ENCODE data around the gene EIF2AK3.

The EIF2AK3 gene

DNA sequence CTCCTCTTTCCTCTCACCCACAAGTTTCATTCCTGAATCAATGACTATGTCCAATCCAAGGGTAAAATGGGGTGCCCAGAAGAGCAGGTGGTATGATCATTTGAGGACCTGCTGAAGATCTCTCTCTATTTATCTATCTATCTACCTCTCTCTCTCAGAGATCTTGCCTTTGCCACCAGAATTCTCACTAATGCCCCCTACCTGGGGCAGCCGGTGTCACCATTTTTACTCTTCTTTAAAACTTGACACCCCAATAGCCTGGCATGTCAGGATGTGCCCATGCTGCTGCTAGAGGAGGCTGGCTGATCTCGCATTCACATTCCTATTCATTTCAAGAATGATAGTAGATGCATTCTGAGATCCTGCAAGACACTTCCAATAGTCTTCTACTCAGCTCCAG, 40.0 kb upstream of the EIF2AK3 start:
- no peaks in the 10 kb centered on the region for H3K36me3 ChIP-seq

DNA sequence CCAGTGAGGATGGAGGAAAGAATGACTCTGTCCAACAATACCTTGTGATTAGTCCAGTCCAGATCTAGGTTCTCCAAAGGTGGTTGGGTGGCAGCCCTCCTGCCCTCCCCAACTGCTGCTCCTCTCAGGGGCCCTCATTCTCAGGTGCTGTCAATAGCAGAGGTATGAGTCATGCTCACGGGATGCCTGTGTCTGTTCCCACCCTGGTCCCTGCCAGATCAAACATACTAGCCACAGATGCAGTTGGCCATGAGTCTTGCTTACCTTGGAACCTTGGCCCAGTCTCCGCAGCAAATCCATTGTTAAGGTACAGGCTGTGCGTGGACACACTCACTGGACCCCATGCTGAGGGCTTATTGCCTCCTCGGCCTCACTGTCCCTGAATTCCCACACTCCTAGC, 39.3 kb upstream of the EIF2AK3 start:
- Histone ChIP-seq H3K4me1 (ENCODE audit: control insufficient read depth in 1 of 2, insufficient read depth in 1 of 2, low read depth in 1 of 2, low read length in 1 of 2) (no peaks in the 10 kb centered on the region), H3K27me3 (no peaks in the 10 kb centered on the region), H3K4me3 (ENCODE audit: low read depth in 1 of 2, low read length in 1 of 2) (no peak overlapping the region), H3K27ac (no peak overlapping the region), H3K36me3 (no peaks in the 10 kb centered on the region), H3K9me3 (no peaks in the 10 kb centered on the region)
- TF ChIP-seq, protein P1, sequence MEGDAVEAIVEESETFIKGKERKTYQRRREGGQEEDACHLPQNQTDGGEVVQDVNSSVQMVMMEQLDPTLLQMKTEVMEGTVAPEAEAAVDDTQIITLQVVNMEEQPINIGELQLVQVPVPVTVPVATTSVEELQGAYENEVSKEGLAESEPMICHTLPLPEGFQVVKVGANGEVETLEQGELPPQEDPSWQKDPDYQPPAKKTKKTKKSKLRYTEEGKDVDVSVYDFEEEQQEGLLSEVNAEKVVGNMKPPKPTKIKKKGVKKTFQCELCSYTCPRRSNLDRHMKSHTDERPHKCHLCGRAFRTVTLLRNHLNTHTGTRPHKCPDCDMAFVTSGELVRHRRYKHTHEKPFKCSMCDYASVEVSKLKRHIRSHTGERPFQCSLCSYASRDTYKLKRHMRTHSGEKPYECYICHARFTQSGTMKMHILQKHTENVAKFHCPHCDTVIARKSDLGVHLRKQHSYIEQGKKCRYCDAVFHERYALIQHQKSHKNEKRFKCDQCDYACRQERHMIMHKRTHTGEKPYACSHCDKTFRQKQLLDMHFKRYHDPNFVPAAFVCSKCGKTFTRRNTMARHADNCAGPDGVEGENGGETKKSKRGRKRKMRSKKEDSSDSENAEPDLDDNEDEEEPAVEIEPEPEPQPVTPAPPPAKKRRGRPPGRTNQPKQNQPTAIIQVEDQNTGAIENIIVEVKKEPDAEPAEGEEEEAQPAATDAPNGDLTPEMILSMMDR (IDR thresholded peaks at IDR 0.05), result no peak

More for the DNA sequence above, 40.0 kb upstream of the EIF2AK3 start:
- Histone ChIP-seq H3K4me1 (ENCODE audit: control insufficient read depth in 1 of 2, insufficient read depth in 1 of 2, low read depth in 1 of 2, low read length in 1 of 2) (no peaks in the 10 kb centered on the region), H3K9me3 (no peaks in the 10 kb centered on the region), H3K4me3 (ENCODE audit: low read depth in 1 of 2, low read length in 1 of 2) (no peak overlapping the region), H3K27ac (no peak overlapping the region), H3K27me3 (no peaks in the 10 kb centered on the region)
- TF ChIP-seq, protein P1 (IDR thresholded peaks at IDR 0.05), result no peak

DNA sequence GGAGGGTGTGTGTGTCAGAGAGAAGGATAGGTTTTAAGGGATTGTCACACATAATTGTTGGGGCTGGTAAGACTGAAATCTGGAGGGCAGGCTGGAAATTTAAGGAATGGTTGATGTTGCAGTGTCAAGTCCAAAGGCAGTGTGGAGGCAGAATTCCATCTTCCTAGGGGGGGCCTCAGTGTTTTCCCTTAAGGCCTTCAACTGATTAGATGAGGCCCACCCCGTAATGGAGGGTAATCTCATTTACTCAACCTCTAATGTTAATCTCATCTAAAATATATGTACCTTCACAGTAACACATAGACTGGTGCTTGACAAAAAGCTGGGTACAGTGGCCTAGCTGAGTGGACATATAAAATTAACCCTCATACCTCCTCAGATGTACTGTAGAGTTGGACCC, 33.4 kb upstream of the EIF2AK3 start:
- TF ChIP-seq, protein P1 (IDR thresholded peaks at IDR 0.05), result no peak
- no peaks in the 10 kb centered on the region for H3K9me3 ChIP-seq
- H3K27me3 ChIP-seq, result no peaks in the 10 kb centered on the region
- no peaks in the 10 kb centered on the region for H3K36me3 ChIP-seq
- H3K4me1 ChIP-seq (ENCODE audit: control insufficient read depth in 1 of 2, insufficient read depth in 1 of 2, low read depth in 1 of 2, low read length in 1 of 2), result no peaks in the 10 kb centered on the region
- no peak overlapping the region for H3K27ac ChIP-seq
- no peak overlapping the region for H3K4me3 ChIP-seq (ENCODE audit: low read depth in 1 of 2, low read length in 1 of 2)

DNA sequence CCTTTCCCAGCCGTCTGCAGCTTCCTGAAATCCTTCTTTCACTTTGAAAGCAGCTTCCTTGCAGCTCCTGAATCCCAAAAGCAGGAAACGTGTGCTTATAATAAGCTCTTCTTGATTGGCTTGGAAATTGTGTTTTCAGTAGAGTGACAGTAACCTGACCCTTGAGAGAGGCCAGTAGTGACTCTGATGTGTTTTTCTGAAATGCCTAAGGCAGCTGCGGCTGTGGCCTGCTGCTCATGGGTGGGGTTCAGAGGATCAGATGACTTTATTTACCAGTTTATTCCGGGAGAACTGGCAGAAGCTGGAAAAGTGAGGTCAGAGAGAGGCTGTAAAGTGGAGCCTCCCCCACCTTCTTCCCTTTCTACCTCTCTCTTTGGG, 32.3 kb upstream of the EIF2AK3 start:
- H3K4me1 ChIP-seq (ENCODE audit: control insufficient read depth in 1 of 2, insufficient read depth in 1 of 2, low read depth in 1 of 2, low read length in 1 of 2), result no peaks in the 10 kb centered on the region
- H3K27me3 ChIP-seq, result no peaks in the 10 kb centered on the region
- no peaks in the 10 kb centered on the region for H3K9me3 ChIP-seq
- no peaks in the 10 kb centered on the region for H3K36me3 ChIP-seq
- TF ChIP-seq, protein P1 (IDR thresholded peaks at IDR 0.05), result no peak
- H3K27ac ChIP-seq, result no peak overlapping the region
- H3K4me3 ChIP-seq (ENCODE audit: low read depth in 1 of 2, low read length in 1 of 2), result no peak overlapping the region

DNA sequence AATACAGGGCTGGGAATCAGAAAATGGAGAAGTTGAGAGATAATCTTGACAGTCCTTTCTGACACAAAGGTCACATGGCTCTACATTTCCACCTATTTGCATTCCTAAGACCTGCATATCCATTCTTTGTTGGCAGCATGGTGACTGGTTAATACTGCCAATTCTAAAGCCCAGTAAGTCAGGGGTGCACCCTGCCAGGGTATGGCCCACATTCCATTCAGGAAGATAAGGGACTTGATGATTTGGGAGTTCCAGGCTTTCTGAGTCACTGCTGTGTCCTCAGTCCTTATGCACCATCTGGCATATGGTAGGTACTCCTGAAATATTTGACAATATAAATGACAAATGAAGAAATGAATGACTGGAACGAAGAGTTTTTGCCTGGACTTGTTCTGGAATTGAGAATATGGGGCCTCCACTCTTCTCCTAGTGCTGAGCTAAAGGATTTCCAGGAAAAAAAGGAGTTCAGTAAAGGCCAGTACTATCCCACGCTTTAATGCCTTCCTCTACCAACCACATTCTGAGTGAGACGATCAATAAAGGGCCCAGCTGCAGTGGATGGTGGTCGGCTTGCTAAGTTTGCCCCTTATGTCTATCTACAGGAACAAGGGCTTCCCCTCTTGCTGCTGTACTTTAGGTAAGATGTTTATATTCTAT, 31.7 kb upstream of the EIF2AK3 start:
- Histone ChIP-seq H3K4me3 (ENCODE audit: low read depth in 1 of 2, low read length in 1 of 2) (no peak overlapping the region), H3K36me3 (no peaks in the 10 kb centered on the region), H3K27ac (no peak overlapping the region), H3K4me1 (ENCODE audit: control insufficient read depth in 1 of 2, insufficient read depth in 1 of 2, low read depth in 1 of 2, low read length in 1 of 2) (no peaks in the 10 kb centered on the region), H3K9me3 (no peaks in the 10 kb centered on the region), H3K27me3 (no peaks in the 10 kb centered on the region)
- TF ChIP-seq, protein P1 (IDR thresholded peaks at IDR 0.05), result no peak
